H9 (cell line): ENCODE data around the gene PPP2R2B. TPM values are rescaled to one million over a fixed set of nuclear protein-coding genes. Genes with fewer than 3 reads are reported as not detected.

Source experiments
- DNase-seq: peaks from one replicate; pipeline ENCODE4 v3.0.0-alpha.2; 2017
- H2AFZ ChIP-seq: one replicate; pipeline ENCODE4 v1.6.1; 2013; ENCODE audit warnings: mild to moderate bottlenecking, low read length, control low read depth, moderate library complexity
- H2AK5ac ChIP-seq: 2 replicates; pipeline ENCODE4 v1.6.1; 2013; ENCODE audit warnings: low read length, control low read depth, mixed read lengths; ENCODE audit not compliant: insufficient read length
- H2BK120ac ChIP-seq: one replicate; pipeline ENCODE4 v1.6.1; 2013; ENCODE audit warnings: low read depth, mild to moderate bottlenecking, low read length, control low read depth, inconsistent platforms; ENCODE audit not compliant: poor library complexity, severe bottlenecking
- H2BK12ac ChIP-seq: 2 replicates; pipeline ENCODE4 v1.6.1; 2013; ENCODE audit warnings: low read length, control low read depth, mixed read lengths, low read depth; ENCODE audit not compliant: insufficient read length
- H2BK15ac ChIP-seq: 2 replicates; pipeline ENCODE4 v1.6.1; 2013; ENCODE audit warnings: low read depth, low read length, control low read depth
- H2BK20ac ChIP-seq: one replicate; pipeline ENCODE4 v1.6.1; 2013; ENCODE audit warnings: low read depth, mild to moderate bottlenecking, low read length, control low read depth, inconsistent platforms; ENCODE audit not compliant: poor library complexity, severe bottlenecking
- H2BK5ac ChIP-seq: 2 replicates; pipeline ENCODE4 v1.6.1; 2013; ENCODE audit warnings: low read length, control low read depth, mixed read lengths; ENCODE audit not compliant: insufficient read length
- H3K14ac ChIP-seq: 2 replicates; pipeline ENCODE4 v1.6.1; 2013; ENCODE audit warnings: low read length, control low read depth; ENCODE audit not compliant: insufficient read depth
- H3K18ac ChIP-seq: 2 replicates; pipeline ENCODE4 v1.6.1; 2013; ENCODE audit warnings: low read depth, mild to moderate bottlenecking, mixed read lengths, low read length, control low read depth; ENCODE audit not compliant: insufficient read length
- H3K23ac ChIP-seq: 2 replicates; pipeline ENCODE4 v1.6.1; 2013; ENCODE audit warnings: low read length, control low read depth, mixed read lengths, low read depth; ENCODE audit not compliant: insufficient read length
- H3K23me2 ChIP-seq: 2 replicates; pipeline ENCODE4 v1.6.1; 2013; ENCODE audit warnings: low read depth, mild to moderate bottlenecking, mixed read lengths, low read length, control low read depth; ENCODE audit not compliant: insufficient read length, poor library complexity, severe bottlenecking
- H3K27ac ChIP-seq: 2 replicates; pipeline ENCODE4 v1.5.1; 2013; ENCODE audit warnings: low read length, control low read depth, mixed read lengths, low read depth; ENCODE audit not compliant: insufficient read length
- H3K27me3 ChIP-seq: 2 replicates; pipeline ENCODE4 v1.6.1; 2013; ENCODE audit warnings: low read length, control low read depth, inconsistent platforms; ENCODE audit not compliant: insufficient read depth
- H3K4ac ChIP-seq: 2 replicates; pipeline ENCODE4 v1.6.1; 2013; ENCODE audit warnings: low read depth, mild to moderate bottlenecking, control low read depth, inconsistent platforms, low read length, moderate library complexity
- H3K4me1 ChIP-seq: 2 replicates; pipeline ENCODE4 v1.6.1; 2013; ENCODE audit warnings: low read length, control low read depth, inconsistent platforms; ENCODE audit not compliant: insufficient read depth
- H3K4me2 ChIP-seq: 2 replicates; pipeline ENCODE4 v1.6.1; 2013; ENCODE audit warnings: low read length, control low read depth, mixed read lengths; ENCODE audit not compliant: insufficient read length, insufficient read depth
- H3K56ac ChIP-seq: 2 replicates; pipeline ENCODE4 v1.6.1; 2013; ENCODE audit warnings: low read depth, mild to moderate bottlenecking, mixed read lengths, low read length, control low read depth; ENCODE audit not compliant: insufficient read length
- H3K79me1 ChIP-seq: 2 replicates; pipeline ENCODE4 v1.6.1; 2013; ENCODE audit warnings: low read depth, mild to moderate bottlenecking, moderate library complexity, low read length, control low read depth, inconsistent platforms; ENCODE audit not compliant: insufficient read depth, poor library complexity, severe bottlenecking
- H3K79me2 ChIP-seq: 2 replicates; pipeline ENCODE4 v1.6.1; 2013; ENCODE audit warnings: low read length, control low read depth, inconsistent platforms; ENCODE audit not compliant: insufficient read depth
- H3K9ac ChIP-seq: 2 replicates; pipeline ENCODE4 v1.6.1; 2013; ENCODE audit warnings: low read length, control low read depth, mixed read lengths; ENCODE audit not compliant: insufficient read length; ENCODE audit errors: extremely low read depth
- H3K9me3 ChIP-seq: one replicate; pipeline ENCODE4 v1.6.1; 2013; ENCODE audit warnings: low read depth, low read length, inconsistent platforms; ENCODE audit not compliant: control insufficient read depth
- H3T11ph ChIP-seq: one replicate; pipeline ENCODE4 v1.6.1; 2013; ENCODE audit warnings: mild to moderate bottlenecking, low read length, control low read depth, inconsistent platforms
- H4K20me1 ChIP-seq: one replicate; pipeline ENCODE4 v1.6.1; 2013; ENCODE audit not compliant: control insufficient read depth, insufficient read length, insufficient read depth
- H4K5ac ChIP-seq: 2 replicates; pipeline ENCODE4 v1.6.1; 2013; ENCODE audit warnings: low read depth, mild to moderate bottlenecking, mixed read lengths, low read length, control low read depth; ENCODE audit not compliant: insufficient read length
- H4K8ac ChIP-seq: replicated peaks from 2 replicates; pipeline ENCODE4 v1.6.1; 2013; ENCODE audit warnings: low read length, control low read depth, mixed read lengths, low read depth; ENCODE audit not compliant: insufficient read length
- H4K91ac ChIP-seq: 2 replicates; pipeline ENCODE4 v1.6.1; 2013; ENCODE audit warnings: low read depth, mild to moderate bottlenecking, moderate library complexity, mixed read lengths, low read length, control low read depth; ENCODE audit not compliant: insufficient read length
- H3K27ac Mint-ChIP-seq, 3 experiments: 2 replicates in 2 of 3; 3 replicates in 1 of 3; pipeline ENCODE4 v1.8.0; 2020 to 2021; ENCODE audit warnings: mixed read lengths in 3 of 3, mild to moderate bottlenecking in 1 of 3, moderate library complexity in 1 of 3
- H3K27me3 Mint-ChIP-seq: 2 replicates; pipeline ENCODE4 v1.8.0; 2021; ENCODE audit warnings: low read depth, mild to moderate bottlenecking, moderate library complexity, mixed read lengths
- H3K36me3 Mint-ChIP-seq, 3 experiments: 2 replicates in 2 of 3; 3 replicates in 1 of 3; pipeline ENCODE4 v1.8.0; 2020 to 2021; ENCODE audit warnings: low read depth in 3 of 3, mixed read lengths in 3 of 3; ENCODE audit not compliant: insufficient read depth in 1 of 3
- H3K4me1 Mint-ChIP-seq, 2 experiments: 2 replicates each; pipeline ENCODE4 v1.8.0; 2020; ENCODE audit warnings: mixed read lengths in 2 of 2
- H3K4me3 Mint-ChIP-seq, 2 experiments: 2 replicates in 1 of 2; 3 replicates in 1 of 2; pipeline ENCODE4 v1.8.0; 2020 to 2021; ENCODE audit warnings: mild to moderate bottlenecking in 2 of 2, mixed read lengths in 2 of 2, moderate library complexity in 1 of 2
- H3K9me3 Mint-ChIP-seq, 2 experiments: 2 replicates in 1 of 2; 3 replicates in 1 of 2; pipeline ENCODE4 v1.8.0; 2020; ENCODE audit warnings: mild to moderate bottlenecking in 2 of 2, mixed read lengths in 2 of 2, moderate library complexity in 1 of 2
- CTCF ChIP-seq: fragments of 200-600 bp; sonication (generic); conservative IDR thresholded peaks from 3 replicates; pipeline ENCODE4 v1.8.0; 2021; ENCODE audit warnings: antibody characterized with exemption, mild to moderate bottlenecking
- WGBS: extraction: QIAGEN DNeasy Blood & Tissue Kit; methylation state at CpG from one replicate; pipeline ENCODE4 v1.1.7; 2013; ENCODE audit warnings: missing lambda C conversion rate, low lambda C conversion rate, mixed read lengths; ENCODE audit not compliant: insufficient read length; ENCODE audit errors: extremely low coverage; 5-methylcytosine and 5-hydroxymethylcytosine counted together
- total RNA-seq: library from RNA; stranded (reverse); gene quantifications from 2 replicates; pipeline ENCODE4 v1.2.1, GENCODE V29; 2021

Gene PPP2R2B
- total RNA-seq, 1 experiment from 2014 or later: 14.3 TPM

GRCh38 chr5:146802945-146803522 lies 75.5 kb downstream of the PPP2R2B start:
- no peak overlapping the region for H4K5ac ChIP-seq
- no peak overlapping the region for H3K9ac ChIP-seq
- H2BK5ac ChIP-seq: no peak overlapping the region
- H3K36me3 Mint-ChIP-seq: no peaks in the 10 kb centered on the region
- no peak overlapping the region for H4K8ac ChIP-seq
- H3K4me3 Mint-ChIP-seq: no peak overlapping the region
- H3K27ac ChIP-seq: no peak overlapping the region
- no peak overlapping the region for H3K4ac ChIP-seq
- H3K23me2 ChIP-seq: no peaks in the 10 kb centered on the region
- H3K14ac ChIP-seq: no peak overlapping the region
- H3K4me1 ChIP-seq: peaks cover 12% of the 10 kb centered on the region
- H2BK20ac ChIP-seq: no peak overlapping the region
- H3K27me3 Mint-ChIP-seq: no peaks in the 10 kb centered on the region
- no peak overlapping the region for H3K4me2 ChIP-seq
- no CpG with 5 or more reads among the region's 3 CpGs for whole genome bisulfite sequencing
- no peaks in the 10 kb centered on the region for H3K9me3 ChIP-seq
- no peaks in the 10 kb centered on the region for H3K79me2 ChIP-seq
- H3K4me1 Mint-ChIP-seq: peaks cover 60 to 78% of the 10 kb centered on the region in 2 experiments
- no peaks in the 10 kb centered on the region for H3K27me3 ChIP-seq
- no peak overlapping the region for H4K91ac ChIP-seq
- H4K20me1 ChIP-seq: no peaks in the 10 kb centered on the region
- H2BK12ac ChIP-seq: no peak overlapping the region
- TF ChIP-seq CTCF: no peak
- H3K56ac ChIP-seq: no peak overlapping the region
- no peaks in the 10 kb centered on the region for H3K9me3 Mint-ChIP-seq
- H2AK5ac ChIP-seq: no peak overlapping the region
- H3K27ac Mint-ChIP-seq: peak overlapping the region in 1 of 3 experiments; percentile 16; a peak in 2 of 7 replicates
- H2BK120ac ChIP-seq: no peak overlapping the region
- no peak overlapping the region for H3K23ac ChIP-seq
- H3K18ac ChIP-seq: no peak overlapping the region
- no peak overlapping the region for H2AFZ ChIP-seq
- H3T11ph ChIP-seq: no peak overlapping the region
- H2BK15ac ChIP-seq: no peak overlapping the region
- no peaks in the 10 kb centered on the region for H3K79me1 ChIP-seq
- no peak for DNase-seq
